Measurements from ENCODE around the gene FTL. TPM values are rescaled to one million over a fixed set of nuclear protein-coding genes. Genes with fewer than 3 reads are reported as not detected.
A peak's percentile ranks its signal among the peaks of the same experiment; 100 is the strongest.
"Not testable (repeated sequence)": the region's sequence is repeated elsewhere in the genome, so short reads cannot be mapped to it uniquely, and the experiment has no call there.

FTL gene
- total RNA-seq (1,000 to 10,000 TPM; 1,304 to 1,371 TPM), polyA plus RNA-seq (1,000 to 10,000 TPM; 3,537 to 4,474 TPM)

DNA sequence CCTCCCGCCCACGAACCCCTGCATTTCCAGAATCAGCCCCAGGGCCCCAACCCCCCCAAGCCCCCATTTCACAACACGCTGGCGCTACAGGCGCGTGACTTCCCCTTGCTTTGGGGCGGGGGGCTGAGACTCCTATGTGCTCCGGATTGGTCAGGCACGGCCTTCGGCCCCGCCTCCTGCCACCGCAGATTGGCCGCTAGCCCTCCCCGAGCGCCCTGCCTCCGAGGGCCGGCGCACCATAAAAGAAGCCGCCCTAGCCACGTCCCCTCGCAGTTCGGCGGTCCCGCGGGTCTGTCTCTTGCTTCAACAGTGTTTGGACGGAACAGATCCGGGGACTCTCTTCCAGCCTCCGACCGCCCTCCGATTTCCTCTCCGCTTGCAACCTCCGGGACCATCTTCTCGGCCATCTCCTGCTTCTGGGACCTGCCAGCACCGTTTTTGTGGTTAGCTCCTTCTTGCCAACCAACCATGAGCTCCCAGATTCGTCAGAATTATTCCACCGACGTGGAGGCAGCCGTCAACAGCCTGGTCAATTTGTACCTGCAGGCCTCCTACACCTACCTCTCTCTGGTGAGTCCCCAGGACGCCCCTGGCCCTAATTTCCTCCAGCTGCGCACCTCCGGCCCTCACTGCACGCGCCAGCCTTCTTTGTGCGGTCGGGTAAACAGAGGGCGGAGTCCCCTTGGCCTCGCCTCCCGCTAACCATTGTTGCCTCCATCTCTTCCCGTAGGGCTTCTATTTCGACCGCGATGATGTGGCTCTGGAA, at the start of gene FTL:
FTL (plus strand) TSS at position 270 of the 766 bp plus-strand sequence; CDS start at position 469, 199 bp downstream.
- Mint-ChIP-seq H3K27ac (peak within 1 kb of the TSS; percentile 96 to 100 (median 97)), H3K4me1 (peaks cover 30 to 67% (median 46%) of the 10 kb centered on the region in 4 donors), H3K36me3 (peaks cover 13 to 32% of the 10 kb centered on the region in 2 donors), H3K9me3 (peaks cover 0 to 1% (median 0%) of the 10 kb centered on the region in 8 donors), H3K4me3 (peak within 1 kb of the TSS; percentile 93 to 100 (median 96)), H3K27me3 (no peaks in the 10 kb centered on the region)
- Histone ChIP-seq H3K27me3 (ENCODE audit: insufficient read depth, low read length) (no peaks in the 10 kb centered on the region), H3K4me3 (ENCODE audit: low read length in 2 of 2) (peak within 1 kb of the TSS; percentile 84 to 91), H3K4me1 (ENCODE audit: insufficient read depth, low read length) (peaks cover 43% of the 10 kb centered on the region), H3K27ac (ENCODE audit: low read depth, low read length) (peak within 1 kb of the TSS; percentile 64), H3K36me3 (ENCODE audit: insufficient read depth, low read length) (peaks cover 16% of the 10 kb centered on the region), H3K9me3 (ENCODE audit: control insufficient read depth in 1 of 2, low read length in 2 of 2) (no peaks in the 10 kb centered on the region)
- intact Hi-C loops (cut with micrococcal nuclease), result loop anchor here (1.0 to 5.0 kb wide), 5 partner anchors 11 to 318 kb away; partner anchors contain the start of genes BAX, CA11, DHDH and NUCB1
- ChIA-PET CTCF (ENCODE audit: partially characterized antibody) (interaction anchor here (0.6 to 3.4 kb wide), 5 partner anchors 11 to 129 kb away, joined by 3 to 20 read pairs (median 3); partner anchors contain the start of genes GYS1, HSD17B14 and RUVBL2), POLR2A (ENCODE audit: partially characterized antibody) (interaction anchor here (0.7 to 5.6 kb wide), 29 partner anchors 11 to 964 kb away, joined by 3 to 134 read pairs (median 4); partner anchors contain the start of genes ATF5, BAX, CA11 and DHDH)
- peak; percentile 81 to 87 (median 85) for DNase-seq

DNA sequence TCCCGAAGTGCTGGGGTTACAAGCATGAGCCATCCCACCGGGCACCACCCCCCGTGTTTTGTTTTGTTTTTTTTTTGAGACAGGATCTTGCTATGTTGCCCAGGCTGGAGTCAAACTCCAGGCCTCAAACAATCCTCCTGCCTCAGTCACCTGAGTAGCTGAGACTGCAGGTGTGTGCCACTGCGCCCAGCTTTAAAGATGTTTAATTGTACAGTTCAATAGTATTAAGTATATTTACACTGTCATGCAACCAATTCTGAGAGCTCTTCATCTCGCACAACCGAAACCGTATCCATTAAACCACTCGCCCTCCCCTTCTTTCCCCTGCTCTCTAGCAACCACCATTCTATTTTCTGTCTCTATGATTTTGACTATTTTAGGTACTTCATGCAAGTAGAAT, 49.4 kb upstream of the FTL start:
- Mint-ChIP-seq H3K9me3 (no peaks in the 10 kb centered on the region), H3K27me3 (no peaks in the 10 kb centered on the region), H3K4me1 (peaks cover 0 to 1% (median 0%) of the 10 kb centered on the region in 4 donors), H3K36me3 (peaks cover 42 to 50% of the 10 kb centered on the region in 2 donors), H3K4me3 (peak overlapping the region in 1 of 8 donors; percentile 32), H3K27ac (peak overlapping the region in 1 of 7 donors; percentile 44)
- intact Hi-C loops (cut with micrococcal nuclease), result no loop called here
- CTCF ChIA-PET (ENCODE audit: partially characterized antibody), result no interaction called here
- Histone ChIP-seq H3K9me3 (ENCODE audit: control insufficient read depth in 1 of 2, low read length in 2 of 2) (no peaks in the 10 kb centered on the region), H3K36me3 (ENCODE audit: insufficient read depth, low read length) (peaks cover 44% of the 10 kb centered on the region), H3K27me3 (ENCODE audit: insufficient read depth, low read length) (no peaks in the 10 kb centered on the region), H3K27ac (ENCODE audit: low read depth, low read length) (no peak overlapping the region), H3K4me3 (ENCODE audit: low read length in 2 of 2) (no peak overlapping the region), H3K4me1 (ENCODE audit: insufficient read depth, low read length) (no peaks in the 10 kb centered on the region)
- POLR2A ChIA-PET (ENCODE audit: partially characterized antibody), result interaction anchor here (0.6 kb wide), 1 partner anchor 104 kb away, joined by 3 read pairs; no protein-coding TSS in a partner anchor
- DNase-seq, result no peak

GRCh38 chr19:48918071-48918470, 47.0 kb upstream of the FTL start:
- Histone ChIP-seq H3K4me1 (ENCODE audit: insufficient read depth, low read length) (no peaks in the 10 kb centered on the region), H3K27ac (ENCODE audit: low read depth, low read length) (no peak overlapping the region), H3K9me3 (ENCODE audit: control insufficient read depth in 1 of 2, low read length in 2 of 2) (no peaks in the 10 kb centered on the region), H3K27me3 (ENCODE audit: insufficient read depth, low read length) (no peaks in the 10 kb centered on the region), H3K4me3 (ENCODE audit: low read length in 2 of 2) (no peak overlapping the region), H3K36me3 (ENCODE audit: insufficient read depth, low read length) (peaks cover 40% of the 10 kb centered on the region)
- no peak for DNase-seq
- peak overlapping the region in 1 of 7 donors; percentile 66 for H3K27ac Mint-ChIP-seq
- CTCF ChIA-PET (ENCODE audit: partially characterized antibody), result interaction anchor here (1.0 kb wide), 1 partner anchor 75 kb away, joined by 3 read pairs; no protein-coding TSS in a partner anchor
- H3K4me1 Mint-ChIP-seq, result peaks cover 0 to 1% (median 0%) of the 10 kb centered on the region in 4 donors
- intact Hi-C loops (cut with micrococcal nuclease), result no loop called here
- POLR2A ChIA-PET (ENCODE audit: partially characterized antibody), result interaction anchor here (1.1 kb wide), 1 partner anchor 100 kb away, joined by 3 read pairs; no protein-coding TSS in a partner anchor
- H3K4me3 Mint-ChIP-seq, result no peak overlapping the region
- H3K36me3 Mint-ChIP-seq, result peaks cover 29 to 45% of the 10 kb centered on the region in 2 donors
- H3K27me3 Mint-ChIP-seq, result no peaks in the 10 kb centered on the region
- no peaks in the 10 kb centered on the region for H3K9me3 Mint-ChIP-seq

- Histone ChIP-seq H3K4me1 (ENCODE audit: insufficient read depth, low read length) (no peaks in the 10 kb centered on the region), H3K27ac (ENCODE audit: low read depth, low read length) (no peak overlapping the region), H3K9me3 (ENCODE audit: control insufficient read depth in 1 of 2, low read length in 2 of 2) (no peaks in the 10 kb centered on the region), H3K4me3 (ENCODE audit: low read length in 2 of 2) (no peak overlapping the region), H3K27me3 (ENCODE audit: insufficient read depth, low read length) (no peaks in the 10 kb centered on the region), H3K36me3 (ENCODE audit: insufficient read depth, low read length) (peaks cover 34% of the 10 kb centered on the region)
- H3K27me3 Mint-ChIP-seq, result no peaks in the 10 kb centered on the region
- H3K36me3 Mint-ChIP-seq, result peaks cover 28 to 44% of the 10 kb centered on the region in 2 donors
- no peaks in the 10 kb centered on the region for H3K9me3 Mint-ChIP-seq
- H3K27ac Mint-ChIP-seq, result peak overlapping the region in 1 of 7 donors; percentile 22
- H3K4me1 Mint-ChIP-seq, result peaks cover 0 to 1% (median 0%) of the 10 kb centered on the region in 4 donors
- ChIA-PET POLR2A (ENCODE audit: partially characterized antibody) (interaction anchor here (0.6 to 1.4 kb wide), 3 partner anchors 8 to 99 kb away, joined by 3 to 4 read pairs (median 3); partner anchors contain the start of gene FTL), CTCF (ENCODE audit: partially characterized antibody) (interaction anchor here (1.0 to 1.9 kb wide), 2 partner anchors 14 to 76 kb away, joined by 3 to 4 read pairs; no protein-coding TSS in a partner anchor)
- intact Hi-C loops (cut with micrococcal nuclease), result no loop called here
- no peak overlapping the region for H3K4me3 Mint-ChIP-seq
- DNase-seq, result no peak
These were observed 46.3 kb upstream of the FTL start for GRCh38 chr19:48918801-48919247.

GRCh38 chr19:48919271-48919670, 45.8 kb upstream of the FTL start:
- H3K4me1 ChIP-seq (ENCODE audit: insufficient read depth, low read length); H3K9me3 Mint-ChIP-seq; H3K27me3 Mint-ChIP-seq; H3K4me3 Mint-ChIP-seq; H3K9me3 ChIP-seq (ENCODE audit: control insufficient read depth in 1 of 2, low read length in 2 of 2); H3K4me1 Mint-ChIP-seq; intact Hi-C loops (cut with micrococcal nuclease); DNase-seq; H3K27me3 ChIP-seq (ENCODE audit: insufficient read depth, low read length); H3K27ac ChIP-seq (ENCODE audit: low read depth, low read length); H3K4me3 ChIP-seq (ENCODE audit: low read length in 2 of 2): not testable (repeated sequence)
- CTCF ChIA-PET (ENCODE audit: partially characterized antibody), result interaction anchor here (1.0 to 1.9 kb wide), 2 partner anchors 14 to 77 kb away, joined by 3 to 4 read pairs; no protein-coding TSS in a partner anchor
- POLR2A ChIA-PET (ENCODE audit: partially characterized antibody), result interaction anchor here (0.6 to 1.4 kb wide), 2 partner anchors 9 to 46 kb away, joined by 3 to 4 read pairs; partner anchors contain the start of gene FTL
- H3K36me3 Mint-ChIP-seq, result peaks cover 25 to 41% of the 10 kb centered on the region in 2 donors
- peak overlapping the region in 1 of 7 donors; percentile 29 for H3K27ac Mint-ChIP-seq
- peaks cover 32% of the 10 kb centered on the region for H3K36me3 ChIP-seq (ENCODE audit: insufficient read depth, low read length)

DNA sequence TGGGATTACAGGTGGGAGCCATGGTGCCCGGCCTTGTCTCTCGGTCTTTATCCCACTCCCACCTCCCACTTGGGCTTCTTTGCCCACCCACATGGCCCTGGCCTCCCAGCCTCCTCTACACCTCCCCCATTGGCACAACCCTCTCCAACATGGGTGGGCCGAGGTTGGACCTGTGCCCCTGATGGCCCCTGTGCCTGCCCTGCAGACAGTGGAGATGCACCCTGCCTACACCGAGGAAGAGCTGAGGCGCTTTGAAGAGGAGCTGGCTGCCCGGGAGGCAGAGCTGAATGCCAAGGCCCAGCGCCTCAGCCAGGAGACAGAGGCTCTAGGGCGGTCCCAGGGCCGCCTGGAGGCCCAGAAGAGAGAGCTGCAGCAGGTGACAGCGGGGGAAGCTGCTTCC, 44.2 kb upstream of the FTL start:
- H3K27me3 ChIP-seq (ENCODE audit: insufficient read depth, low read length), result no peaks in the 10 kb centered on the region
- CTCF ChIA-PET (ENCODE audit: partially characterized antibody), result interaction anchor here (0.8 to 1.0 kb wide), 2 partner anchors 42 to 50 kb away, joined by 3 to 4 read pairs; no protein-coding TSS in a partner anchor

More for the DNA sequence above, 44.2 kb upstream of the FTL start:
- intact Hi-C loops (cut with micrococcal nuclease), result no loop called here
- POLR2A ChIA-PET (ENCODE audit: partially characterized antibody), result interaction anchor here (1.9 kb wide), 1 partner anchor 12 kb away, joined by 4 read pairs; the partner anchor contains the start of gene DHDH
- H3K4me3 ChIP-seq (ENCODE audit: low read length in 2 of 2), result no peak overlapping the region
- H3K27ac ChIP-seq (ENCODE audit: low read depth, low read length), result no peak overlapping the region
- Mint-ChIP-seq H3K4me1 (peaks cover 0 to under 1% (median 0%) of the 10 kb centered on the region in 4 donors), H3K9me3 (no peaks in the 10 kb centered on the region), H3K36me3 (peaks cover 19 to 32% of the 10 kb centered on the region in 2 donors), H3K27ac (no peak overlapping the region), H3K27me3 (no peaks in the 10 kb centered on the region), H3K4me3 (no peak overlapping the region)
- no peaks in the 10 kb centered on the region for H3K4me1 ChIP-seq (ENCODE audit: insufficient read depth, low read length)
- H3K36me3 ChIP-seq (ENCODE audit: insufficient read depth, low read length), result peaks cover 28% of the 10 kb centered on the region
- no peaks in the 10 kb centered on the region for H3K9me3 ChIP-seq (ENCODE audit: control insufficient read depth in 1 of 2, low read length in 2 of 2)
- no peak for DNase-seq
